ENCODE results near the gene BEND5.

DNA sequence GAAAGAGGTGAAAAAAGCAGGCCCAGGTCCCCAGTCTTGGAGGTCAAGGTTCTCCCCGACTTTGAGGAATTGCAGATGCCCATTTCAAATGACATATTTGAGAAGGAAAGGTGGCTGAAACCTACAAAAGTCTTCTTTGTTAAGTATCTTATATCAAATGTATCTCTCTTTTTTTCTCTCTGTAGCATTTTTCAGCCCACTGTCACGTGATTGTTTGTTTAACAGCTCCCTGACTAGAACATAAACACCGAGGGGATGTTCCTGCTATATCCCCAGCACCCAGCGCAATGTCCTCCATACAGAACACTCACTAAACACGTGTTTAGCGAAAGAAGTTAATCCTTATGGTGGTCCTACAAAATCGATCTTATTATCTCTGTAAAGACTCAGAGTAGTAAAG lies 27.6 kb downstream of the BEND5 start:
- TF ChIP-seq POLR2AphosphoS5 (IDR thresholded peaks at IDR 0.05; ENCODE audit: borderline replicate concordance, low read depth, low read length) (no peak), EZH2 (IDR thresholded peaks at IDR 0.05) (no peak), FOXP2 (optimal IDR thresholded peaks at IDR 0.05; ENCODE audit: control extremely low read depth, extremely low read length, insufficient read depth) (no peak)

Measured in SK-N-MC (cell line).